ENCODE results near the gene CDKN2B-AS1. TPM values are rescaled to one million over a fixed set of nuclear protein-coding genes. Genes with fewer than 3 reads are reported as not detected.
A peak's percentile ranks its signal among the peaks of the same experiment; 100 is the strongest.

The CDKN2B-AS1 gene
- polyA plus RNA-seq, 1 donor from 2014 or later = not detected

GRCh38 chr9:21970800-21971640, 23.6 kb upstream of the CDKN2B-AS1 start:
- Histone ChIP-seq H3K4me3 (ENCODE audit: low read length) (no peak overlapping the region), H3K4me2 (ENCODE audit: low read length) (no peak overlapping the region), H3K27ac (ENCODE audit: low read length) (no peak overlapping the region), H3K9me3 (ENCODE audit: low read length) (peaks cover 7% of the 10 kb centered on the region), H3K27me3 (ENCODE audit: insufficient read depth, low read depth, low read length) (peaks cover 100% of the 10 kb centered on the region), H3F3A (ENCODE audit: insufficient read depth, low read length, poor library complexity, severe bottlenecking) (no peaks in the 10 kb centered on the region), H2AFZ (ENCODE audit: low read depth, low read length) (no peak overlapping the region), H3K9ac (ENCODE audit: low read length) (no peak overlapping the region), H3K9me2 (ENCODE audit: insufficient read depth, low read length) (no peaks in the 10 kb centered on the region), H3K79me2 (replicated peaks; ENCODE audit: insufficient read depth, low read length) (no peaks in the 10 kb centered on the region), H4K20me1 (ENCODE audit: insufficient read depth) (no peaks in the 10 kb centered on the region), H3K36me3 (ENCODE audit: insufficient read depth, low read length) (no peaks in the 10 kb centered on the region)
- no peak for TF ChIP-seq EP300 (conservative IDR thresholded peaks at IDR 0.05; ENCODE audit: poor library complexity, severe bottlenecking)
- TF ChIP-seq POLR2AphosphoS5 (IDR thresholded peaks at IDR 0.05) = no peak
- TF ChIP-seq EZH2 (IDR thresholded peaks at IDR 0.05; ENCODE audit: borderline replicate concordance, insufficient read depth, low read length, poor library complexity, severe bottlenecking) = peak; percentile 80

- no peaks in the 10 kb centered on the region for H3K9me2 ChIP-seq (ENCODE audit: insufficient read depth, low read length)
- H3K9me3 ChIP-seq (ENCODE audit: low read length) = peaks cover 7% of the 10 kb centered on the region
- H3F3A ChIP-seq (ENCODE audit: insufficient read depth, low read length, poor library complexity, severe bottlenecking) = no peaks in the 10 kb centered on the region
- H2AFZ ChIP-seq (ENCODE audit: low read depth, low read length) = no peak overlapping the region
- H3K4me3 ChIP-seq (ENCODE audit: low read length) = no peak overlapping the region
- H3K4me2 ChIP-seq (ENCODE audit: low read length) = no peak overlapping the region
- H3K27me3 ChIP-seq (ENCODE audit: insufficient read depth, low read depth, low read length) = peaks cover 100% of the 10 kb centered on the region
- H3K27ac ChIP-seq (ENCODE audit: low read length) = no peak overlapping the region
- no peak overlapping the region for H3K9ac ChIP-seq (ENCODE audit: low read length)
- TF ChIP-seq MXI1 (conservative IDR thresholded peaks at IDR 0.05; ENCODE audit: poor library complexity, severe bottlenecking) = no peak
- no peak for TF ChIP-seq RAD21 (conservative IDR thresholded peaks at IDR 0.05)
- no peak for TF ChIP-seq REST (IDR thresholded peaks at IDR 0.05; ENCODE audit: borderline replicate concordance)
- no peak for TF ChIP-seq TAF1 (IDR thresholded peaks at IDR 0.05; ENCODE audit: low read depth)
- TF ChIP-seq CTCF (IDR thresholded peaks at IDR 0.05; ENCODE audit: poor library complexity, severe bottlenecking) = no peak
- TF ChIP-seq POLR2AphosphoS5 (IDR thresholded peaks at IDR 0.05) = no peak
- TF ChIP-seq SMC3 (conservative IDR thresholded peaks at IDR 0.05; ENCODE audit: poor library complexity) = no peak
- H4K20me1 ChIP-seq (ENCODE audit: insufficient read depth) = no peaks in the 10 kb centered on the region
- H3K79me2 ChIP-seq (replicated peaks; ENCODE audit: insufficient read depth, low read length) = no peaks in the 10 kb centered on the region
- H3K36me3 ChIP-seq (ENCODE audit: insufficient read depth, low read length) = no peaks in the 10 kb centered on the region
Observed at GRCh38 chr9:21972361-21972760, 22.2 kb upstream of the CDKN2B-AS1 start.

Measured in neural cell (in vitro differentiated cells).